Stimulated activated naive CD8-positive, alpha-beta T cell treated with anti-CD3 and anti-CD28 coated beads, Interleukin-15, Interleukin-2, amounts not matched to agents 100 ng/mL and 50 ng/mL, for 24 hours (primary cell): ENCODE results near the gene KCP.

Experiments
- H3K27ac Mint-ChIP-seq: one replicate; pipeline ENCODE4 v1.8.0; 2021; ENCODE audit warnings: mild to moderate bottlenecking, mixed read lengths
- H3K27me3 Mint-ChIP-seq: one replicate; pipeline ENCODE4 v1.8.0; 2021; ENCODE audit warnings: mixed read lengths
- H3K36me3 Mint-ChIP-seq: one replicate; pipeline ENCODE4 v1.8.0; 2021; ENCODE audit warnings: low read depth, mixed read lengths
- H3K4me1 Mint-ChIP-seq: one replicate; pipeline ENCODE4 v1.8.0; 2021; ENCODE audit warnings: low read depth, mixed read lengths
- H3K4me3 Mint-ChIP-seq: one replicate; pipeline ENCODE4 v1.8.0; 2021; ENCODE audit warnings: mild to moderate bottlenecking, mixed read lengths
- H3K9me3 Mint-ChIP-seq: one replicate; pipeline ENCODE4 v1.8.0; 2021; ENCODE audit warnings: mixed read lengths

KCP gene

DNA sequence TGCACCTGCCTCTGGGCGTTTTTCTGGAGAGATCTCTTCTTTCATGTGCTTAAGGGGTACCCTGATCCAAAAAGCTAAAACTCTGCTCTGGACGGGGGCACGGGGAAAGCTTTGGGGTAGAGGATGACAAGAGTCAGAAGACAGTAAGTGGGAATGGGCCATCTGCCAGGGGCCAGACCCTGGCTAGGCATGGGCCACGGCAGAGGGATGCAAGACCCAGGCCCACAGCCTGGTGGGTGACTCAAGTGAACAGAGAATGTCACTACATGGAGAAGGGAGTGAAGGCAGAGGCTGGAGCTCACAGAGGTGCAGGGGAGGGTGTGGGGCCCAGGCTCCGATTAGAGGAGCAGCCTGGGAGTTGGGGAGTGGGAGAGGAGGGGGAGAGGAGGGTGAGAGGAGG, 65.0 kb downstream of the KCP start:
- Mint-ChIP-seq H3K36me3 (no peaks in the 10 kb centered on the region), H3K4me3 (no peak overlapping the region), H3K9me3 (no peaks in the 10 kb centered on the region), H3K4me1 (no peaks in the 10 kb centered on the region), H3K27me3 (no peaks in the 10 kb centered on the region), H3K27ac (no peak overlapping the region)

- H3K4me3 Mint-ChIP-seq = no peak overlapping the region
- no peaks in the 10 kb centered on the region for H3K27me3 Mint-ChIP-seq
- H3K27ac Mint-ChIP-seq = no peak overlapping the region
- H3K9me3 Mint-ChIP-seq = no peaks in the 10 kb centered on the region
- no peaks in the 10 kb centered on the region for H3K36me3 Mint-ChIP-seq
- H3K4me1 Mint-ChIP-seq = no peaks in the 10 kb centered on the region
Measured at GRCh38 chr7:128844777-128845311, 65.7 kb downstream of the KCP start.

DNA sequence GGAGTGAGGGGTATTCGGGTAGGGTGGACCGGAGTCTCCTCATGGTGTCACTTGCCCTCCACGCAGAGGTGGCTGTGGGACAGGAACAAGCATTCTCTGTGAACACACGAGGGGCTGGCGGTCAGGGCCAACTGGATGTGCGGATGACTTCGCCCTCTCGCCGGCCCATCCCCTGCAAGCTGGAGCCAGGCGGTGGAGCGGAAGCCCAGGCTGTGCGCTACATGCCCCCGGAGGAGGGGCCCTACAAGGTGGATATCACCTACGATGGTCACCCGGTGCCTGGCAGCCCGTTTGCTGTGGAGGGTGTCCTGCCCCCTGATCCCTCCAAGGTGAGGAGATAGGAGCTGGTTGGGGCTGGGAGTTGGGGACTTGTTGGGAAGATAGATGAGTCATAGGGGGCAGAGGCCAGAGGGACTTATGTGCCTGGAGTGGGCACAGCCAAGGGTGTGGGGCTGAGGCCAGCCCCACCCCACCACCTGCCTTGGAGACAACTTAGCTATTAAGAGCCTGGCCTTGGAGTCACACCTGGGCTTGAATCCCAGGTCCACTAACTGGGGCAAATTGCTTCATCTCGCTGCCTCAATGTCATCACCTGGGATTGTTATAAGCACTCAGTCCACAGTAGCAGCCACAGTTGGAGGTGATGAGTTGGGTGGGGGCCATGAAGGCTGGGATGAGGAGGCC, 66.4 kb downstream of the KCP start:
- no peak overlapping the region for H3K27ac Mint-ChIP-seq
- H3K4me3 Mint-ChIP-seq = no peak overlapping the region
- H3K4me1 Mint-ChIP-seq = no peaks in the 10 kb centered on the region
- H3K9me3 Mint-ChIP-seq = no peaks in the 10 kb centered on the region
- no peaks in the 10 kb centered on the region for H3K27me3 Mint-ChIP-seq
- no peaks in the 10 kb centered on the region for H3K36me3 Mint-ChIP-seq

DNA sequence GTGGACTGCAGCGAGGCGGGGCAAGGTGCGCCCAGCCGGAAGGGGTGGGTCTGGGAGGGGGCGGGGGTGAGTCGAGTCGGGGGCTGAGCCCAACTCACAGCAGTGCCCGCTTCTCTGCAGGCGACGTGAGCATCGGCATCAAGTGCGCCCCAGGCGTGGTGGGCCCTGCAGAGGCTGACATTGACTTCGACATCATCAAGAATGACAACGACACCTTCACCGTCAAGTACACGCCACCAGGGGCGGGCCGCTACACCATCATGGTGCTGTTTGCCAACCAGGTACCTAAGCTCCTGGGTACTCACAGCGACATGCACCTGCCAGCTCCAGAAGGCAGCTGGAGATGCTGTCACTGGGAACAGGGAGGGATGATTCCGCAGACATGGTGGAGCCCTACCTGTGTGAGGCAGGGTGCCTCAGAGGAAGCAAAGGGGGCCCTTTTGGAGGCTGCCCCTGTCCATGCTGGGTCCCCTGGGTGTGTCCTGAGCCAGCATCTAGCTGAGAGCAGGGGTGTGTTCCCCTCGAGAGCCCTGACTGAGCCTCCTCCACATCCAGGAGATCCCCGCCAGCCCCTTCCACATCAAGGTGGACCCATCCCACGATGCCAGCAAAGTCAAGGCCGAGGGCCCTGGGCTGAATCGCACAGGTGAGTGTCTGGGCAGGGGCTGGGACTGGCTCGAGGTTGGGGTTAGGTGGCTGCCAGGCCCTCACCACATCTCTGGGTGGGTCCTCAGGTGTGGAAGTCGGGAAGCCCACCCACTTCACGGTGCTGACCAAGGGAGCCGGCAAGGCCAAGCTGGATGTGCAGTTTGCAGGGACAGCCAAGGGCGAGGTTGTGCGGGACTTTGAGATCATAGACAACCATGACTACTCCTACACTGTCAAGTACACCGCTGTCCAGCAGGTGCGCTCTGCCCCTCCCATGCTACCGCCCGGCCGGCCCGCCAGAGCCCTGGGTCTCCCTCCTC, 67.6 kb downstream of the KCP start:
- no peaks in the 10 kb centered on the region for H3K36me3 Mint-ChIP-seq
- H3K27ac Mint-ChIP-seq = peak overlapping the region; percentile 52
- no peaks in the 10 kb centered on the region for H3K27me3 Mint-ChIP-seq
- H3K4me1 Mint-ChIP-seq = no peaks in the 10 kb centered on the region
- H3K9me3 Mint-ChIP-seq = no peaks in the 10 kb centered on the region
- H3K4me3 Mint-ChIP-seq = no peak overlapping the region

- Mint-ChIP-seq H3K27ac (no peak overlapping the region), H3K27me3 (no peaks in the 10 kb centered on the region), H3K9me3 (no peaks in the 10 kb centered on the region), H3K4me1 (no peaks in the 10 kb centered on the region), H3K4me3 (no peak overlapping the region), H3K36me3 (no peaks in the 10 kb centered on the region)
Measured at GRCh38 chr7:128841921-128842673, 68.4 kb downstream of the KCP start.

GRCh38 chr7:128841171-128841690, 69.3 kb downstream of the KCP start:
- no peaks in the 10 kb centered on the region for H3K27me3 Mint-ChIP-seq
- H3K4me1 Mint-ChIP-seq = no peaks in the 10 kb centered on the region
- H3K27ac Mint-ChIP-seq = no peak overlapping the region
- H3K36me3 Mint-ChIP-seq = no peaks in the 10 kb centered on the region
- H3K4me3 Mint-ChIP-seq = no peak overlapping the region
- no peaks in the 10 kb centered on the region for H3K9me3 Mint-ChIP-seq

DNA sequence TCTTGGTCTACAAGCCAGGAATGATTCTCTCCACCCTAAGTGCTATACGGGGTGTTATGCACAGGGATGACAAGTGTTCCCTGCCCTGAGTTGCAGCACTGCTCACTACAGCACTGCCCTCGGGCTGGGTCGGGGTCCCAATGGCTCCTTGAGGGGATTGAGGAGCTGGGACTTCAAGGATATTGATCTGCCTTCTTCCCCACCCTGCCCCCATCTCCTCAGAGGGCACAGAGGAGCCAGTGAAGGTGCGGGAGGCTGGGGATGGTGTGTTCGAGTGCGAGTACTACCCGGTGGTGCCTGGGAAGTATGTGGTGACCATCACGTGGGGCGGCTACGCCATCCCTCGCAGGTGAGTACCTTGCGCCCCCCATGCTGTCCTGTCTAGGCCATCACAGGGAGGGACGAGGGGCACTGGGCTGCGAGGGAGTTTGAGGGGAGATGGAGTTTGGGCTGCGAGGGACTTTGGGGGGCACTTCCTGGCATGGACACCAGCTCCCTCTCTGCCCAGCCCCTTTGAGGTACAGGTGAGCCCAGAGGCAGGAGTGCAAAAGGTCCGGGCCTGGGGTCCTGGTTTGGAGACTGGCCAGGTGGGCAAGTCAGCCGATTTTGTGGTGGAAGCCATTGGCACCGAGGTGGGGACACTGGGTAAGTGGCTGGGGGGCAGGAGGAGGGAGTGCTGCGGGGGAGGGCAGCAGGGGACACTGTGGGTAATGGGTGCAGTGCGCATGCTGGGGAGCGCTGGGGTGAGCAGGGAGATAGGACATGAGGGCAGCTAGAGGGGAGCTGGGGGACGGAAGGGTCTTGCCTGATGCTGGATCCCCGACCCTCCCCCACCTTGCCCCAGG, 70.0 kb downstream of the KCP start:
- Mint-ChIP-seq H3K4me1 (no peaks in the 10 kb centered on the region), H3K27me3 (no peaks in the 10 kb centered on the region), H3K4me3 (no peak overlapping the region), H3K9me3 (no peaks in the 10 kb centered on the region), H3K27ac (no peak overlapping the region), H3K36me3 (no peaks in the 10 kb centered on the region)

- Mint-ChIP-seq H3K9me3 (no peaks in the 10 kb centered on the region), H3K4me3 (no peak overlapping the region), H3K27ac (no peak overlapping the region), H3K27me3 (no peaks in the 10 kb centered on the region), H3K36me3 (no peaks in the 10 kb centered on the region), H3K4me1 (no peaks in the 10 kb centered on the region)
Measured at GRCh38 chr7:128839751-128840177, 70.7 kb downstream of the KCP start.

DNA sequence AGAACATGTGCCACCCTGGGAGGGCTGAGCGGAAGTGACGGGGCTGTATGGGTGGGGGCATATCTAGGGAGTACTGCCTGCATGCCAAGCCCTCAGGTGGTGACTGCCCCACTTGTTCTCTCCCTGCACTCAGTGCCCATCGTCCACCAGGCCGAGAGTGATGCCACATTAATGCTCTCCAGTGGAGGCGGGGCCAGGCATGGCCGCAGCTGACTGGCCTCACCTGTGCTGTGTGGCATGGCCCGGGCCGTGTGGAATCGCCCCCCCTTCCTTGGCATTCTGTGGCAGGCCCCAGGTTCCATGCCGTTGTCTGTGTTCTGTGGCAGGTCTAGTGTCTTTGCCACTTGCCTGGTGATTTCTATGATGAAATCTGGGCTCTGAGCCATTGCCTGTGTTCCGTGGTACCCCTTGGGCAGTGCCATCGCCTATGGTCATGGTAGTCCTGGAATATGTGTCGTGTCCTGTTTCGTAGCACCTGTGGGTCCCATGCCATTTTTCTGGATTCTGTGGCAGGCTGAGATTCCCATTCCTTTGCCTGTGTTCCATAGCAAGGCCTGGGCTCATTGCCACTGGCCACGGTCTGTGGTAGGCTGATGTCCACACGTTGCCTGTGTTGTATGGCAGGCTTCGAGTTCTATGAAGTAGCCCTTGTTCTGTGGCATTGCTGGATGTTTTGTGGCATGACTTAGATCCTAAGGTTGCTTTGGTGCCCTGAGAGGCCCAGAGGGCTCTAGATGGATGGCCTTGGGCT, 71.4 kb downstream of the KCP start:
- Mint-ChIP-seq H3K4me1 (no peaks in the 10 kb centered on the region), H3K9me3 (no peaks in the 10 kb centered on the region), H3K36me3 (no peaks in the 10 kb centered on the region), H3K27me3 (no peaks in the 10 kb centered on the region), H3K27ac (no peak overlapping the region), H3K4me3 (no peak overlapping the region)

GRCh38 chr7:128838109-128838779, 72.3 kb downstream of the KCP start:
- Mint-ChIP-seq H3K36me3 (no peaks in the 10 kb centered on the region), H3K27ac (no peak overlapping the region), H3K9me3 (no peaks in the 10 kb centered on the region), H3K4me1 (no peaks in the 10 kb centered on the region), H3K4me3 (no peak overlapping the region), H3K27me3 (peaks cover 4% of the 10 kb centered on the region)

DNA sequence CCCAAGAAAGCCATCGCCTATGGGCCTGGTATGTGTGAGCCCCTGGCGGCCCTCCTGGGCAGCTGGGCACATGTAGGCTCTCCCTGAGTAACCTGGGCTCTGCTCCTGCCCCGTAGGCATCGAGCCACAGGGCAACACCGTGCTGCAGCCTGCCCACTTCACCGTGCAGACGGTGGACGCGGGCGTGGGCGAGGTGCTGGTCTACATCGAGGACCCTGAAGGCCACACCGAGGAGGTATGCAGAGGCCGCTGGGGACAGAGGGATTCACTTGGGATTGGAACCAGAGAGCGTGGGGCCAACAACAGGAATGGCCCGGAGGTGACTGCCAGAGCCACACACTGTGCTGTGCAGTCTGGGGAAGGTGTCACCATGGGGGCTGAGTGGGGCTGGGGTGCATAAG, 73.0 kb downstream of the KCP start:
- Mint-ChIP-seq H3K36me3 (no peaks in the 10 kb centered on the region), H3K9me3 (no peaks in the 10 kb centered on the region), H3K4me1 (no peaks in the 10 kb centered on the region), H3K27ac (no peak overlapping the region), H3K4me3 (no peak overlapping the region), H3K27me3 (peaks cover 4% of the 10 kb centered on the region)

- peaks cover 4% of the 10 kb centered on the region for H3K27me3 Mint-ChIP-seq
- H3K27ac Mint-ChIP-seq = no peak overlapping the region
- H3K36me3 Mint-ChIP-seq = no peaks in the 10 kb centered on the region
- no peak overlapping the region for H3K4me3 Mint-ChIP-seq
- no peaks in the 10 kb centered on the region for H3K9me3 Mint-ChIP-seq
- H3K4me1 Mint-ChIP-seq = peaks cover under 1% of the 10 kb centered on the region
Measured at GRCh38 chr7:128836729-128837348, 73.7 kb downstream of the KCP start.
